GM12801 (cell line): Measurements from ENCODE around the gene TPPP2.

Experiments used
- TF ChIP-seq, protein P1 (sequence below): IDR thresholded peaks from one replicate; pipeline ENCODE4 v1.5.1; 2011; ENCODE audit warnings: control low read depth; ENCODE audit not compliant: insufficient read length; ENCODE audit errors: extremely low read depth

The TPPP2 gene

GRCh38 chr14:21018781-21019180 is 11.2 kb upstream of the TPPP2 start:
- TF ChIP-seq, protein P1, sequence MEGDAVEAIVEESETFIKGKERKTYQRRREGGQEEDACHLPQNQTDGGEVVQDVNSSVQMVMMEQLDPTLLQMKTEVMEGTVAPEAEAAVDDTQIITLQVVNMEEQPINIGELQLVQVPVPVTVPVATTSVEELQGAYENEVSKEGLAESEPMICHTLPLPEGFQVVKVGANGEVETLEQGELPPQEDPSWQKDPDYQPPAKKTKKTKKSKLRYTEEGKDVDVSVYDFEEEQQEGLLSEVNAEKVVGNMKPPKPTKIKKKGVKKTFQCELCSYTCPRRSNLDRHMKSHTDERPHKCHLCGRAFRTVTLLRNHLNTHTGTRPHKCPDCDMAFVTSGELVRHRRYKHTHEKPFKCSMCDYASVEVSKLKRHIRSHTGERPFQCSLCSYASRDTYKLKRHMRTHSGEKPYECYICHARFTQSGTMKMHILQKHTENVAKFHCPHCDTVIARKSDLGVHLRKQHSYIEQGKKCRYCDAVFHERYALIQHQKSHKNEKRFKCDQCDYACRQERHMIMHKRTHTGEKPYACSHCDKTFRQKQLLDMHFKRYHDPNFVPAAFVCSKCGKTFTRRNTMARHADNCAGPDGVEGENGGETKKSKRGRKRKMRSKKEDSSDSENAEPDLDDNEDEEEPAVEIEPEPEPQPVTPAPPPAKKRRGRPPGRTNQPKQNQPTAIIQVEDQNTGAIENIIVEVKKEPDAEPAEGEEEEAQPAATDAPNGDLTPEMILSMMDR: no peak

DNA sequence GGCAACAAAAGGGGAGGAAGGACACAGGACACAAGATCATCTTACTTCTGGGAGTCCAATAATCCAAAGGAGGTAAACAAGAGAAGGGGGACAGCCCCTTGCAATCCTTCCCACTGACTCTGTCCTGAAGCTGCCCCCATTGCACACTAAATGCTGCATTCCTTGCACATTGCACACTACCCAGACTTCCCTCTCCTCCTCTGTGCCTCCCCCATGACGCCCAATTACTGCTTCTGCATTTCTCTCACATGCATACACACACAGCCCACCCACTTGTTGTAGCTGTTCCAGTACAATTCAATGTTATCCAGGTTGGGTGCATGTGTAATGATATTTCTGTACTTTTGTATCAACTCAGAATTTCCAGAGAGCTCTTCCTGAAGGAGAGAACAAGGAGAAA is 10.7 kb upstream of the TPPP2 start:
- TF ChIP-seq, protein P1: no peak

GRCh38 chr14:21020977-21021545 is 9.0 kb upstream of the TPPP2 start:
- TF ChIP-seq, protein P1: no peak

GRCh38 chr14:21022686-21023085 is 7.3 kb upstream of the TPPP2 start:
- TF ChIP-seq, protein P1: no peak

DNA sequence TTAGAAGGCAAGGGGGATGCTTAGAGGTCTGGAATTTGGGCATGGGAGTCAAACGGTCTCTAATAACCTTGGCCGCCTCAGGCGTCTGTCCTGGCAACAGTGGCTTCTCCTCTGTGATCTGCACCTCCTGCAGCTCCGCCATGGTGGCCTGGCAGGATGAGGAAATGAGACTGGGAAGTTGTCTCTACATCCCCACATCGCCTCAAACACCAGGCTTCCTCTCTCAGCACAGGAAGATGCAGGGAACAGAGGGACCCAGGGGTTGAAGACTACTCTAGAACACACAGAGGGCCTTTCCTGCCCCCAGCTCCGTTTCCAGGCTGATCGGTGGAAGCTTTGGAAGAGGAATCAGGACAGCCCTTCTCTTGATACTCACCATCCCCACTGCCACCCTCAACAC is 6.8 kb upstream of the TPPP2 start:
- TF ChIP-seq, protein P1: no peak

DNA sequence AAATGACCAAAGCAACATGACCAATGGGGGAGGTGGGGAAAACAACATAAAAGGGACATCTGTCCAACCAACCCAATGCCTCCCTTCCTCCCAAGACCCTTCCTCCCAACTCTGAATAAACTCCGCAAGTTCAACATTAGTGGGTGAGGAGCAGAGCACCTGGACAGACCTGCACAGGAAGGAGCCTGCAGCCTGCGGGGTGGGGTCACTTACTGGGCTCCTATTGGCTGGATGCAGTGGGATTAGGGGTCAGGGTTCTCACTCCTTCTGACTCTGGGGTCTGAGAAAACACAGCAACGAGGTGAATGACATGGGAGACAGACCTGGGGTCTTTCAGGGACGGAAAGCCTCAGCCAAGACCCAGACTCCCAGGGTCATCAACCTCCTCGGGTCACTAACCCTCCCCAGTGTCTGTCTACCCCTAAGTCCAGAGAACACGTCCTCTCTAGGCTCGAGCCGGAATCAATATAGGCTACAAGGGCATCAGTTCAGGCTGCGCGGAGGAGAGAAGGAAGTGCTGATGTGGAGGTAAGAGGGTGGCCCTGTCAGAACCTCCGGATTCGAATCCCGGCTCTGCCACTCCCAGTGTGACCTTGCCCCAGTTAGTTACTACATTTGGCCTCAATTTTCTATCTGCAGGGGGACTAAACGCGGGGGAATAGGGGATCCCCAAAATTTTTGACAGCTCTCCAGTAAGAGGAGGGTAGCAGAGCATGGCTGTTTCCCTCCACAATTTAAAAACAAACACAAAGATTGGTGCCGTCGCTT is 6.0 kb upstream of the TPPP2 start:
- TF ChIP-seq, protein P1: no peak

GRCh38 chr14:21024585-21025370 is 5.2 kb upstream of the TPPP2 start, which contains the start of gene NDRG2:
NDRG2 (minus strand) TSS chr14:21025061; CDS start chr14:21023315, 1,746 bp downstream.
- TF ChIP-seq, protein P1: no peak
